Stimulated activated CD8-positive, alpha-beta memory T cell treated with anti-CD3 and anti-CD28 coated beads, Interleukin-4, amount 100 ng/mL, for 48 hours (primary cell): Measurements from ENCODE around the gene THYN1.
"Not testable (repeated sequence)": the region's sequence is repeated elsewhere in the genome, so short reads cannot be mapped to it uniquely, and the experiment has no call there.

ENCODE experiments used
- DNase-seq: peaks from one replicate; pipeline ENCODE4 v3.0.0-alpha.2; 2020

THYN1 gene

DNA sequence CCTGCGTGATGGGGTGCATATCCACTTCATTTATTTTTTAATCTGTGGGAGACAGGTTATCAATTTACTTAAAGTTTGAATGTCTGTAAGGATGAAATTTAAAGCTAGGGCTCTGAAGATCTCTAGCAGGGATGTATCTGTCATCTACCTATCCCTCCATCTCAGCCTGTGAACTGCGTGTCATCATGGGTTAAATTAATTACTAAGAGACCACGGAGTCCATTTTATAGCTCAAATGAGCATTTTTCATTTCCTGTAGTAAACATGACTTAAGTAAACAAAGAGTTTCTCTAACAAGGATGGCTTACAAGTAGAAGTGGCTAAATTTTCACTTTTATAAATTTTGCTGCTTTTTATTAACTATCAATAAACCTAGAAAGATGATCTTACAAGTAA is 20.2 kb upstream of the THYN1 start:
- no peak for DNase-seq

GRCh38 chr11:134272381-134273316 is 19.5 kb upstream of the THYN1 start:
- no peak for DNase-seq

GRCh38 chr11:134271978-134272377 is 18.8 kb upstream of the THYN1 start:
- no peak for DNase-seq

DNA sequence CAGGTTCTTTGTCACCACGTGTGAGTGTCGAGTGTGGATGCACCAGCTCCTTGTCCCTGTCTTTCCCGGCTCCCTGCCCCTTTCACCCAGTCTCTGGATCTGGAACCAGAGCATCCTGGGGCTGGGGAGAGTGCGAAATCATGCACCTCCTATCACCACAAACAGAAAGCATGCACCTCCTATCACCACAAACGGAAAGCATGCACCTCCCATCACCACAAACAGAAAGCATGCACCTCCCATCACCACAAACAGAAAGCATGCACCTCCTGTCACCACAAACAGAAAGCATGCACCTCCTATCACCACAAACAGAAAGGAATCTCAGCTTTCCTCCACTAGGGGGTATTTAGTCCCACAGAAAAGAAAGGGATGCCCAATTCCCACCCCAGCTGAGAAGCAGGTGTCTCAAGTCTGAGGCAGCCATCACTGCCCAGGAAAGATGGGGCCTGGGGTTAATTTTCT is 17.1 kb upstream of the THYN1 start:
- DNase-seq, result no peak

DNA sequence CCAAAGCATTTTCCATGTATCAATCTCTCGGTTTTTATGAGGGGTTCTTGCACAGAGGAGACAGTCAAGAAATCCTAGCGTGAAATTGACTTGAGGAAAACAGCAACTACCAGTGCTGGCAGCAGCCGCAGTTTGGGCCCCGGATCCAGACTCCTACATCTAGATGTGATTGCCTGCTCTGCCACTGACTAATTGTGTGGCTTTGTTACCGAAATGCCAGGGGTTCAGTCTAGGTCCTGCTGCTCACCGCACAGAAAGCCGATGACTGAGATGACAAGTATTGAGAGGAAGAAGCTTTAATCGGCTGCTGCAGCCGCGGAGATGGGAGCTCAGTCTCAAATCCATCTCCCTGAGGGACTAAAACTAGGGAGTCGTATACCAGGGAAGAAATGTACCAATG is 14.8 kb upstream of the THYN1 start:
- DNase-seq, result no peak

- DNase-seq, result no peak
Observed at GRCh38 chr11:134267461-134267860, 14.3 kb upstream of the THYN1 start.

DNA sequence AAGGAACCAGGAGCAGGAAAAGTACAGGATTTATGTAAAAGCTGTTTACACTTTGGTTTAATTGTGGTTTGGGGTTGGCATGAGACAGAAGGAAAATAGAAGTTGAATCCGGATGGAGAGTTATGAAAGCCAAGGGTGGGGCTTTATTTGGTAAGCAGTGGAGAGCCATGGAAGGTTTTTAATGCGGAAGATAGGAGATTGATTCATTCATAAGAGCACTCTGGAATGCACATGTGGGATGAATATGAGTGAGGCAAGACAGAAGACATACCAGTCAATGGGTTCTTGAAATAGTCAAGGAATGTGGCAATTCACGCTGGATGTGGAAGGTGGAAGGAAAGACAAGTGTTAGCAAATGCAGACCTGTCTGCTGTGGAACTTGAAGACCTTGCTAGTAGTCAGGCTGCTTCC is 13.7 kb upstream of the THYN1 start:
- DNase-seq, result no peak

GRCh38 chr11:134266440-134266839 is 13.3 kb upstream of the THYN1 start:
- DNase-seq, result no peak

DNA sequence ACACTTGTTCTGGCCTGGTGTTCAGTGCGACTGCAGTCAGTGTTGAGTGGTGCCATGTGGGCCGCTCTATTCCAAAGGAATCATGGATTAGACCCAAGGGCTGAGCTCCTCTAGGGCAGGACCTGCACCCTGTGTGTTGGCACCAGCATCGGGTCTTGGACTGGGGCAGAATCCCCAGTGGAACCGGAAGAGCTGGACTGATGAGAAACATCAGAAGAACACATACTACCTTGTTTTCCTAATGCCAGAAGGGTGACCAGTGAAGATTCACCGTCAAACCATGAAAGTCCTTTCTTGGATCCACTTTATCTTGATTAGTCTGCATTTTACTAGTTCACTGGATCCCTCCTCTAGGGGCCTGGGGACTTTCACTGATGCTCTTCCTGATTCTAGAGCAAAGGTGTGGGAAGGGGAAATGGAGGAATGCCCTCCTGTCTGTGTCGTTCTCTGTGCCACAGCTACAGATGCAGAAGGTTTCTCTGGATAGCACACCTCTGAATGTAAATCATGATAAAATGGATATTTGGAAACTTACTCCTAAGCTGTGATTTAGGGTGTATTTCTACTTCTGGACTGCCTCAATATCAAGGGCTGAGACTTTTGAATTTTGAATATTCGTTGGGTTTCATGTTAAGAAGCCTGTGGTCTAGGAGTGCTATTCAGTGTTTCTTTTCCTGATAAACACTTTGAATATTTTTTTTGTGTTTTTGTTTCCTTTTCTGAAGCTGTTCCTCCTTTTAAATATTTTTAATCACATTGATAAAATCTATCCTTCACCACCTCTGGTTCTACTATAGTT is 12.0 kb upstream of the THYN1 start:
- no peak for DNase-seq

DNA sequence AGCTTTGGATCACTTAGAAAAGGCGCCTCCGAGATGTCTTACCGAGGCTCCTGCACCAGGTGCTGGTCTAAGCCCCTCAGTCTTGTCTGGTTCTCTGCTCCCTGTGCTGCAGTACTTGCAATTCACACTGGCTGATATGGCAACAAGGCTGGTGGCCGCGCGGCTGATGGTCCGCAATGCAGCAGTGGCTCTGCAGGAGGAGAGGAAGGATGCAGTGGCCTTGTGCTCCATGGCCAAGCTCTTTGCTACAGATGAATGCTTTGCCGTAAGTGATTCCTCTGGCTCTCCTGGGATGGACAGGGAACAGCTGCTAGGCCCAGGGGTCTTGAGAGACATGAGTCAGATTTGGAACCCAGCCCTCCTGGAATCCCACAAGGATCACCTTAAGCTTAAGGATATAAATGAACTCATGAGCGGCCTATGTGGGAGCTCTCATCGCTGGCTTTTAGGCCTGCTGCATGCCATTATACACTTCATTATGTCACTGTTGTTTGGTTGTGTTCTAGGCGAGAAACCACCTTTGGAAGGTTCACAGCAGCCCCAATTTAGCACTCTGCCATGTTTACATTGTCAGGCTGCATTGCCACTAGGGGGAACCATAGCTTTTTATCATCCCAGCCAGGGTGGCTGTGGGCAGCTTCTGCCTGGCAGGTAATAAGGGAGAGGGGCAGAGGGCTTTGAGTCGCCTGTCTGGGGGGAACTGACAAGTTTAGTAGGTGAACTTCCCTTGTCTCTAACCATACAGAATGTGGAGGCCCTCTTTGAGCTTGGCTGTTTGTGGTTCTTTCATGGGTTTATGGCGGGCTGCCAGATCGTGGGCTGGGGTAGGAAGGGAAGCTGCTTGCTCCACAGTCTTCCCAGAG is 8.7 kb upstream of the THYN1 start:
- DNase-seq, result peak; percentile 45

- no peak for DNase-seq
Observed at GRCh38 chr11:134260983-134261382, 7.8 kb upstream of the THYN1 start.

GRCh38 chr11:134260503-134260902 is 7.4 kb upstream of the THYN1 start:
- DNase-seq, result no peak

DNA sequence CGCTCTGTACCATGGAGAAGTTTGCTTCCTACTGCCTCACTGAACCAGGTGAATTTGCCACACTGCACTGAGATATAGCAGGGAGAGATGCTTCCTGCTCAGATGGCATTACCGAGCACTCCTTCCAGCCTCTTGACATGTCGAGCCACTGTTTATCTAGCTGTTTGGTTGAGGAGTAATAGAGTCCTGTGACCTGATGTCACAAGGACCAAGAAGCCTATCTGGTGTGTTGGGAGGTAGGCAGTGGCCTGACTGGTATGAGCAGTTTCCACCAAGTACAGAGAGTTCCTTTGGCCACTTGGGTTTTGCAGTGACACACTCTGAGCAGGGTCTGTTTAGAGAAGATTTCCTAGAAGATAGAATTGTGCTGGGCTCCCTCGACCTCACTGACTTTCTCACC is 5.4 kb upstream of the THYN1 start:
- no peak for DNase-seq

- DNase-seq, result no peak
Observed at GRCh38 chr11:134257101-134257500, 3.9 kb upstream of the THYN1 start.

- not testable (repeated sequence) for DNase-seq
Observed at GRCh38 chr11:134255184-134255561, 2.0 kb upstream of the THYN1 start.

- DNase-seq, result no peak
Observed at GRCh38 chr11:134254433-134255183, 1.5 kb upstream of the THYN1 start.

GRCh38 chr11:134252346-134253187 is 585 bp downstream of the THYN1 start:
- DNase-seq, result peak; percentile 52

GRCh38 chr11:134250675-134251074 is 2.5 kb downstream of the THYN1 start:
- DNase-seq, result no peak

DNA sequence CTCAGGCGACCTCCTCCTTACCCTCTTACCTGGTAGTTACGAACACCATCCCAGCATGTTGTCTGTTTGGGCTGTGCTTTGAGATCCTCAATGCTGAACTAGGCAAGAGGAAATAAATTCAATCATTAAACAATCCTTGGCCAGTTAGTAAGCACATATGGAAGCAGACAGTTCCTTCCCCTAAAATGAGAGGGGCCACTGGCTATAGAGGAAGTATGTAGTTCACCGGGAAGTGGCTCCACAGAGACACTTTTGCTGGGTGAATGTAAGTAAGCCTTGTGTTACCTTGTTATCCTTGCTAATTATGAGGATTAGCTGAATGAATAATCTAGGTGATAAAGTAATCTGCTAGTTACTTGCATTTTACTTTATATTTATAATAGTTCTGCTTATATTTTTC is 2.9 kb downstream of the THYN1 start:
- DNase-seq, result no peak

GRCh38 chr11:134248910-134249480 is 4.2 kb downstream of the THYN1 start:
- DNase-seq, result peak; percentile 32

DNA sequence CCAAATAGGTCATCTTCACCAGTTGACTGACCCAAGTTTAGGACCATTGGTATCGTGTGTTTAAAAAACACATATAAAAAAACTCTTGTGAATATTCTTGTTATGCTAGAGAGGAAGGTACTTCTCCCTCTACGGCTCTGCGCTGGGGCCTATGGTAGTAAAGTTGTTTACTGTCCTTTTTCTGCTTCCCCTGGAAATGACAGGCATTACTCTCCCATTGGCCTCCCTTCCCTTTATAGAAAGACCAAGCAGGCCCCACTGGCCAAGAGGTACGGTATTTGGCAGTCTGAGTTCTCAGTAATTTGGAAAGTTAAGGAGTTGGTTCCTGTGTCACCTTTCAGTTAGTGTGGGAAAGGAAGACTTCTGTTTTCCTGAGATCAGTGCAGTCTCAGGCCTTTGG is 6.5 kb downstream of the THYN1 start:
- DNase-seq, result no peak
